ENCODE data around the gene CD81.

CD81 gene

GRCh38 chr11:2433106-2433925, 56.2 kb downstream of the CD81 start (continued):
- TF ChIP-seq PPARA (CRISPR knock-in tag; IDR thresholded peaks at IDR 0.05; ENCODE audit: borderline replicate concordance) (no peak), GLIS3 (CRISPR knock-in tag; IDR thresholded peaks at IDR 0.05) (no peak)

- no peak for TF ChIP-seq ZC3H10 (CRISPR knock-in tag; IDR thresholded peaks at IDR 0.05)
- no peak for TF ChIP-seq BACH2 (CRISPR knock-in tag; IDR thresholded peaks at IDR 0.05; ENCODE audit: borderline replicate concordance)
- no peak for TF ChIP-seq POU6F1 (CRISPR knock-in tag; IDR thresholded peaks at IDR 0.05; ENCODE audit: borderline replicate concordance, low read depth)
- TF ChIP-seq ZNF565 (CRISPR knock-in tag; conservative IDR thresholded peaks at IDR 0.05; ENCODE audit: low read depth), result no peak
- no peak for TF ChIP-seq ZFP3 (CRISPR knock-in tag; IDR thresholded peaks at IDR 0.05)
- TF ChIP-seq TSHZ2 (CRISPR knock-in tag; IDR thresholded peaks at IDR 0.05), result no peak
- TF ChIP-seq ARNTL (CRISPR knock-in tag; IDR thresholded peaks at IDR 0.05; ENCODE audit: borderline replicate concordance, low read depth), result no peak
- no peak for TF ChIP-seq CREB5 (CRISPR knock-in tag; IDR thresholded peaks at IDR 0.05; ENCODE audit: low read depth)
- ATAC-seq, result no peak
These were observed 56.9 kb downstream of the CD81 start for GRCh38 chr11:2434008-2434407.

GRCh38 chr11:2434506-2435255, 57.6 kb downstream of the CD81 start:
- TF ChIP-seq ZFP3 (CRISPR knock-in tag; IDR thresholded peaks at IDR 0.05) (no peak), TCF4 (CRISPR knock-in tag; IDR thresholded peaks at IDR 0.05; ENCODE audit: borderline replicate concordance) (no peak), ZNF8 (CRISPR knock-in tag; IDR thresholded peaks at IDR 0.05) (no peak), RARB (CRISPR knock-in tag; IDR thresholded peaks at IDR 0.05) (no peak), CSRNP3 (CRISPR knock-in tag; IDR thresholded peaks at IDR 0.05) (no peak), PATZ1 (CRISPR knock-in tag; IDR thresholded peaks at IDR 0.05; ENCODE audit: borderline replicate concordance) (no peak), ZC3H10 (CRISPR knock-in tag; IDR thresholded peaks at IDR 0.05) (no peak), ZFP30 (CRISPR knock-in tag; IDR thresholded peaks at IDR 0.05) (no peak), CREB5 (CRISPR knock-in tag; IDR thresholded peaks at IDR 0.05; ENCODE audit: low read depth) (no peak), SNAI2 (CRISPR knock-in tag; IDR thresholded peaks at IDR 0.05) (no peak), PPARA (CRISPR knock-in tag; IDR thresholded peaks at IDR 0.05; ENCODE audit: borderline replicate concordance) (no peak), BACH2 (CRISPR knock-in tag; IDR thresholded peaks at IDR 0.05; ENCODE audit: borderline replicate concordance) (no peak), POU6F1 (CRISPR knock-in tag; IDR thresholded peaks at IDR 0.05; ENCODE audit: borderline replicate concordance, low read depth) (no peak), ISL1 (CRISPR knock-in tag; IDR thresholded peaks at IDR 0.05) (no peak), ZNF70 (CRISPR knock-in tag; IDR thresholded peaks at IDR 0.05) (no peak), TSHZ2 (CRISPR knock-in tag; IDR thresholded peaks at IDR 0.05) (no peak)
- ATAC-seq, result no peak
